GM12865 (cell line): ENCODE data around the gene TTLL6.
A peak's percentile ranks its signal among the peaks of the same experiment; 100 is the strongest.
"Not testable (repeated sequence)": the region's sequence is repeated elsewhere in the genome, so short reads cannot be mapped to it uniquely, and the experiment has no call there.

ENCODE experiments used
- DNase-seq: peaks from one replicate; pipeline ENCODE4 v3.0.0; 2010; ENCODE audit warnings: low read depth
- H3K4me3 ChIP-seq: 2 replicates; pipeline ENCODE4 v1.5.1; 2011; ENCODE audit warnings: mild to moderate bottlenecking, low read depth, low read length, control low read depth
- TF ChIP-seq, protein P1 (sequence below): IDR thresholded peaks from 2 replicates; pipeline ENCODE4 v1.5.1; 2011; ENCODE audit warnings: low read length, control low read depth, low read depth, inconsistent platforms; ENCODE audit not compliant: insufficient read depth; ENCODE audit errors: missing control alignments

TTLL6 gene

DNA sequence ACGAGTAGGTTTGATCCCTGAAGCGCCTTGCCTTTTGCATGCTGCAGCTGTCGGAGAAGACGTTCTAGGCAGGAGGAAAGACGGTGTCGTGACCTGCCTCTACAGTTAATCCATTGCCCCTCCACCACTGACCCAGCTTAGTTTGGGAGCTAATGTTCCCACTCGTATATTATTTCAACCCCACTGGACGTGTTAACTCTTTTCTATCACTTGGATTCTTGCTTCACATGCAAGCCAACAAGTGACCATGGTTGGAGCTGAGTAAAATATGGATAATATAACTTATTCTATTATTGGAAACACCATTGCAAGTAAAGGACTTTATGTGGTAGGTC is 14.5 kb upstream of the TTLL6 start:
- TF ChIP-seq, protein P1, sequence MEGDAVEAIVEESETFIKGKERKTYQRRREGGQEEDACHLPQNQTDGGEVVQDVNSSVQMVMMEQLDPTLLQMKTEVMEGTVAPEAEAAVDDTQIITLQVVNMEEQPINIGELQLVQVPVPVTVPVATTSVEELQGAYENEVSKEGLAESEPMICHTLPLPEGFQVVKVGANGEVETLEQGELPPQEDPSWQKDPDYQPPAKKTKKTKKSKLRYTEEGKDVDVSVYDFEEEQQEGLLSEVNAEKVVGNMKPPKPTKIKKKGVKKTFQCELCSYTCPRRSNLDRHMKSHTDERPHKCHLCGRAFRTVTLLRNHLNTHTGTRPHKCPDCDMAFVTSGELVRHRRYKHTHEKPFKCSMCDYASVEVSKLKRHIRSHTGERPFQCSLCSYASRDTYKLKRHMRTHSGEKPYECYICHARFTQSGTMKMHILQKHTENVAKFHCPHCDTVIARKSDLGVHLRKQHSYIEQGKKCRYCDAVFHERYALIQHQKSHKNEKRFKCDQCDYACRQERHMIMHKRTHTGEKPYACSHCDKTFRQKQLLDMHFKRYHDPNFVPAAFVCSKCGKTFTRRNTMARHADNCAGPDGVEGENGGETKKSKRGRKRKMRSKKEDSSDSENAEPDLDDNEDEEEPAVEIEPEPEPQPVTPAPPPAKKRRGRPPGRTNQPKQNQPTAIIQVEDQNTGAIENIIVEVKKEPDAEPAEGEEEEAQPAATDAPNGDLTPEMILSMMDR, result no peak
- H3K4me3 ChIP-seq, result peak overlapping the region; percentile 88
- no peak for DNase-seq

DNA sequence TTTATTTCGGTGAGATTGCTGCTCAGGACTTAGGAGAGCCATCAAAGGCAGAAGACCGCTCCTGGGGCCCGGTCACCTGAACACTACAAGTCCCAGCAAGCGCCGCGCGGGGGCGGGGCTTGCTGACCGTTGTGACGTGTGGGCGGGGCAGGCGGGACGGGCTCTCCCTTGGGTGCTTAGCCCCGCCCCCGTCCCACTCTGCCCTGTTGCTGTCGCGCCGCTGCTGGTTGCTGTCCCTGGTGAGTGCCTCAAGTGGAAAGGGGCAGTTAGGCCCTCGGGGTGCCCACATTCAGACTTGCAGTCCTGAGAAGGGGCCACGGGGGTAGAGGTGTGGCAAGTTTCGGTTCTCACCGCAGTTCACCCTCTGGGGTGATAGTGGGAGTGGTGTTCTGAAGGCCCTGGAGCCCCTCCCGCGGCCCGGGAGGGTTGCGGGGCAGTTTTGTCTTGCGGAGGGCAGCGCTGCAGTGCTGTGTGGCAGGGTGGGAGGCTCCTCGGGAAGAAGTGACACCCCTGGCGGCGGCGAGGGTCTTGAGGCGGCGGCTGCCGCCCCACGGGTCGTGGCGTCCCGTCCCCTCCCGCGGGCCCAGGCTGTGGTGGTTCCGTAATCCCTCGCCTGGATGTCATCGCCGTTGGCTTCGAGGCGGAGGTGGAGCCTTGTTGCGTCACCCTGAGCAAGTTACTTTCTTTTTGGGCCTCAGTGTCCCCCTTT is 14.0 kb upstream of the TTLL6 start, which contains the start of gene CALCOCO2:
TSS of gene CALCOCO2 (plus strand) at position 196 of the 709 bp plus-strand sequence. CDS start 10,673 bp downstream, outside the sequence.
- TF ChIP-seq, protein P1, result no peak
- peak; percentile 97 for DNase-seq
- peak within 1 kb of the TSS; percentile 88 for H3K4me3 ChIP-seq

DNA sequence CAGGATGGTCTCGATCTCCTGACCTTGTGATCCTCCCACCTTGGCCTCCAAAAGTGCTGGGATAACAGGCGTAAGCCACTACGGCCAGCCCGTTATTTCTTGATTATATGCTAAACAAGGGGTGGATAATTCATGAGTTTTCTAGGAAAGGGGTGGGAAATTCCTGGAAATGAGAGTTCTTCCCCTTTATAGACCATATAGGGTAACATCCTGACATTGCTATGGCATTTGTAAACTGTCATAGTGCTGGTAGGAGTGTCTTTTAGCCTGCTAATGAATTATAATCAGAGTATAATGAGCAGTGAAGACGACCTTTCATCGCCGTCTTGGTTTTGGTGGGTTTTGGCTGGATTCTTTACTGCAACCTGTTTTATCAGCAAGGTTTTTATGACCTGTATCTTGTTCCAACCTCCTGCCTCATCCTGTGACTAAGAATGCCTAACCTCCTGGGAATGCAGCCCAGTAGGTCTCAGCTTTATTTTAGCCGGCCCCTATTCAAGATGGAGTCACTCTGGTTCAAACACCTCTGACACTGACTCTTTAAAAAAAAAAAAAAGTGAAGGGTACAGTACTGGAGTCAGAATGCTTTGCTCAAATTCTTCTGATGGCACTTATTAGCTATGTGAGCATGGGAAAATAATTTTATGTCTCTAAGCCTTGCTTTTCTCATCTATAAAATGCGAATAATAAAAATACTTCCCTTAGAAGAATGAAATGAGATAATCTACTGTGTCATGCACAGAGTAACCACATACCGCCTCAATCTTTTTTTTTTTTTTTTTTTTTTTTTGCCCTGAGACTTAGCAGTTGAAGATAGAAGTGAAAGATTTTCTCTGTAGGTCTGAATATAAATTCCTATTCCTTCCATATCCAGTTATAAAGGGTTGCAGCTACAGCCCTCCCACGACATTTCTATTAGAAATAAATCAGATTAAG is 8.7 kb upstream of the TTLL6 start:
- no peak overlapping the region for H3K4me3 ChIP-seq
- TF ChIP-seq, protein P1, result no peak
- DNase-seq, result no peak

DNA sequence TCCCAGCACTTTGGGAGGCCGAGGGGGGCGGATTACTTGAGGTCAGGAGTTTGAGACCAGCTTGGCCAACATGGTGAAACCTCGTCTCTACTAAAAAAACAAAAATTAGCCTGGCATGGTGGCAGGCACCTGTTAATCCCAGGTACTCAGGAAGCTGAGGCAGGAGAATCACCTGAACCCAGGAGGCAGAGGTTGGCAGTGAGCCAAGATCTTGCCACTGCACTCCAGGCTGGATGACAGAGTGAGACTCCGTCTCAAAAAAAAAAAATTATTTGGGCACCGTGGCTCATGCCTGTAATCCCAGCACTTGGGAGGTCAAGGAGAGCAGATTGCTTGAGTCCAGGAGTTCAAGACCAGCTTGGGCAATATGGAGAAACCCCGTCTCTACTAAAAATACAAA is 3.9 kb upstream of the TTLL6 start:
- H3K4me3 ChIP-seq, DNase-seq: not testable (repeated sequence)

DNA sequence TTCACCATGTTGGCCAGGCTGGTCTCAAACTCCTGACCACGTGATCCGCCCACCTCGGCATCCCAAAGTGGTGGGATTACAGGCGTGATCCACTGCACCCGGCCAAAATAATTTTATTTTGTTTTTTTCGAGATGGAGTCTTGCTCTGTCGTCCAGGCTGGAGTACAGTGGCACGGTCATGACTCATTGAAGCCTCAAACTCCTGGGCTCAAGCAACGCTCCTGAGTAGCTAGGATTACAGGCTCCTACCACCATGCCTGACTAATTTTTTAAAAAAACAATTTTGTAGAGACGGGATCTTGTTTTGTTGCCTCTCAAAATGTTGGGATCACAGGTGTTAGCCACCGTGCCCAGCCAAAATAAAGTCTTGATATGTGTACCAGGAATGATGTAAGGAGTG is 2.4 kb upstream of the TTLL6 start:
- no peak overlapping the region for H3K4me3 ChIP-seq
- TF ChIP-seq, protein P1, result no peak
- no peak for DNase-seq

DNA sequence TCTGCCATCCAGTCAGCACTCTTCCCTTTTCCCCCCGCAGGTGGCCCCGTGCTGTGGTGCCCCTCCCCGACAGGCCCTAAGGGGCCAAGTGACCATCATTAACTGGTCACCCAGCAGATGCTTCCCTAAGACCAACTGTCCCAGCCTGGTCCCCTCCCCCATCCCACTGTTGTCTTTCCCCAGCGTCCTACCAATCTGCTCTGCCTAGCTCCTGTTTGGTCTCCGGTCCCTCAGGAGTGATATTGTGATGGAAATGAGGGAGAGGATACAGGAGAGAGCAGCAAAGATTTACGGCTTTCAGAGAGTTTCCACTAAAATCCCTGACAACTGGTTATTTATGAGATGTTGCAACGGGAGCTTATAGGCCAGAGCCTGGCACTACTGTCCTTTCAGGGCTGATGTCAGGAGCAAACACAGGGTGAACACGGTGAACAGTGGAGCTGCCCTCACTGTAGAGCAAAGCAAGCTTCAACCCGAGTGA is 1.4 kb upstream of the TTLL6 start:
- TF ChIP-seq, protein P1, result no peak

DNA sequence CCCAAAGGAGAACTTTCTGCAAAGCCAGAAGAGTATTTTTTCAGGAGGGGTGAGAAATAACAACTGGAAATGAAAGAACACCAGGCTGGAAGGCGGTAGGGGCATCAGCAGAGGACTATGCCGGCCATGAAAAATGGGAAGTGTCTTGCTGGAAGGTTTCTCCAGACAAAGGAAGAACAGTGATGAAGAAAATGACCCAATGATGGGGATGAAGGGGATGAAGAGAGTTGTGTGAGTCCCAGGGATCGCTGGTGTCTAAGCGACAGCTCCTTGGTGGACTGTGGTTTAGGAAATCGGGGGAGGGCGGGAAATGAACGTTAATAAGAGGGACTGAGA is 623 bp downstream of the TTLL6 start:
- no peak overlapping the region for H3K4me3 ChIP-seq
- TF ChIP-seq, protein P1, result no peak
- DNase-seq, result no peak

More for the DNA sequence above, 1.4 kb upstream of the TTLL6 start:
- DNase-seq, result no peak
- H3K4me3 ChIP-seq, result no peak overlapping the region
